HG03196 (cell line): ENCODE measurements around the gene NIBAN1.
"Not testable (repeated sequence)": the region's sequence is repeated elsewhere in the genome, so short reads cannot be mapped to it uniquely, and the experiment has no call there.

Experiments used
- ATAC-seq: cut with Tn5 transposase; IDR thresholded peaks from one replicate; pipeline ENCODE4 v1.9.1; 2021; ENCODE audit not compliant: unreplicated experiment

Gene NIBAN1

GRCh38 chr1:184973272-184974055 lies 844 bp downstream of the NIBAN1 start:
- ATAC-seq = peak; percentile 60

DNA sequence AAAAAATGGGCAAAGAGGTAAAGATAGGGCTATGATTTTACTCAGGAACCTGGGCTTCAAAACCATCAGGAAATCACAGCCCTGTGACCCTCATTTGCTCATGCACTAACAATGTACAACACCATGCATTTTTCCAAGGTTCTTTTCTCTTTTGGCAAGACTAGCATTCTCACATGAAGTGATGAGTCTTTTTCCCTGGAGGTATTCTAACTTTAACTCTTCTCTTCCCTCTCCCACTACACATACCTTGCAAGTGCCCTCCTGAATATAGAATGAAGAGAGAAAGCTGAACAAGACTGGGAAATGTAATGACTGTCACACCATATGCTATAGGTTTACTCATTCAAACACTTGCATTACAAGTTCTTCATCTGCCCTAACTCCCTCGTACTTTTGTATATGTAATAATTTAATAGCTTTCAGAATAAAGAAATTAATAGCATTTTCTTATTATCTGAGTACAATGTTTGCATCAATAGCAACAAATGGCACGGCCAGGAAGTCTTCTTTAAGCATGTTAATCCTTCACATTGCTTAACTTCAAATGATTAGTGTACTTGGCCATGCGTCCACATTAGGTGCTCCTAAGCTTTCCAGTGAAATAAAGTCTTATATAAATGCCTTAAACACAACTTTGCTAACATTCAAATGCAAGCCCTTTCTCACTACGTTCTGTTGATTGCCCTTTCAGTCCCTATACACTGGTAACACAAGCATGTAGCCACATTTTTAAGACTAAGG lies 1.8 kb downstream of the NIBAN1 start:
- no peak for ATAC-seq

DNA sequence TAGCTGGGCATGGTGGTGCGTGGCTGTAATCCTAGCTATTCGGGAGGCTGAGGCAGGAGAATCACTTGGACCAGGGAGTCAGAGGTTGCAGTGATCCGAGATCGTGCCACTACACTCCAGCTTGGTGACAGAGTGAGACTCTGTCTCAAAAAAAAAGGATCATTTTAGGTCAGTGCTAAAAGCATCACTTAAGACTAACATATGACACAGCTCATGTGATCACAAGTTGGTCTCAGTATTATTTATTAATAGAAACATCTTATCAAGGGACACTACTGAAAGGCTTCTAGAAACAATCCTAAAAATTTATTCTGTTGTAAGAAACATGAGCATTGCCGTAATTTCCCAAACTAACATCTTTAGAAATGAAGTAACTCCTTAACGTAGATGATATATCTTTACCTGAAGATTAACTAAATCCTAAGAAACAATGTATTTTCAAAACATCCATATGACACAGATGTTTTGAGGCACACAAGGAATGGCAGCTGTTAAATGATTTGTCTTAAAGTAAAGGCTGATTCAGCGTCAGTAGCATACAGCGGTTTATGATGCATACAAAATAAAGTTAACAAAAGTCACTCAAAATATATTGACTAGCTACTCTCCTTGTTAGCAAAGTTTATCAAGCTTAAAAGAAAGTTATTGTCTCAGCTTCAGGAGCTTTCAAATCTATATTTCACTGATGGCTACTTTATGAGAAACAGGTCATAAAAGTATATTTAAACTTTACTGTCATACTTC lies 2.6 kb downstream of the NIBAN1 start:
- no peak for ATAC-seq

GRCh38 chr1:184970691-184971161 lies 3.6 kb downstream of the NIBAN1 start:
- ATAC-seq = no peak

GRCh38 chr1:184966989-184967388 lies 7.3 kb downstream of the NIBAN1 start:
- ATAC-seq = no peak

DNA sequence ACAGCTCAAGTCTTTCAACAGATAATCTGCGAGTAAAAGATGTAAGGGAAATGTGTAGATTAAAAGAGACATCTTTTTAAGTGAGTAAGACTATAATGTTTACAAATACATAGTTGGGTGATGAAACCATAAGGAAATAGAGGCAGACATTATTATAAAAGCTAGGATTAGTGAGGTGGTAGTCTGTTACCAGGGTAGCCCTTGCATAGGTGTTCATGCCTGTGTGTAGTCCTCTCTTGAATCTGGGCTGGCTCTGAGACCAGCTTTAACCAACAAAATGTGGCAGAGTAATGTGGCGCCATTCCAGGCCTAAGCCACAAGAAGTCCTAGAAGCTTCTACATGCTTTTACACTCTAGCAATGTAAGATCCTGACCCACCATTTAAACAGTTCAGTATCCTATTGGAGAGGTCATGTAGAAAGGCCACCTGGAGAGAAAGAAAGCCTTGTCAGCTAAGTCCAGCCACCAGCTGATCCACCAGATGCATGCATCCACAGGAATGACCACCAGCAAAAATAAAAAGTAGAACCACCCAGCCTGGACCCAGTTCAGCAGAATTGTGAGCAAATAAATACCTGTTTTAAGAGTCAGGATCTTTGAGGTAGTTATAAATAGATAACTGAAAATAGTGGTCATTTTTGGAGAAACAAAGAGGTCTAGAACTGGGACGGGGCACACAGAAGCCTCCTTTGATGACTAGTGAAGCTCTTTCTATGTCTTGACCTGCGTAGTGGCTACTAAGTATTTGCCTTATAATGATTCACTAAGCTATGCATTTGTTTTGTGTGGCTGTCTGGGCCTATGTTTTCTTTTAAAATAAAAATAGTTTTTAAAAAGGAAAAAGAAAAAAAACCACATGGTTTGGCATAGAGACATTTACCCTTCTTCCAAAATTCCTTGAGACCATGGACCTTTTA lies 8.1 kb downstream of the NIBAN1 start:
- ATAC-seq = no peak

GRCh38 chr1:184965439-184965838 lies 8.9 kb downstream of the NIBAN1 start:
- ATAC-seq = no peak

- no peak for ATAC-seq
Observed at GRCh38 chr1:184959626-184960025, 14.7 kb downstream of the NIBAN1 start.

DNA sequence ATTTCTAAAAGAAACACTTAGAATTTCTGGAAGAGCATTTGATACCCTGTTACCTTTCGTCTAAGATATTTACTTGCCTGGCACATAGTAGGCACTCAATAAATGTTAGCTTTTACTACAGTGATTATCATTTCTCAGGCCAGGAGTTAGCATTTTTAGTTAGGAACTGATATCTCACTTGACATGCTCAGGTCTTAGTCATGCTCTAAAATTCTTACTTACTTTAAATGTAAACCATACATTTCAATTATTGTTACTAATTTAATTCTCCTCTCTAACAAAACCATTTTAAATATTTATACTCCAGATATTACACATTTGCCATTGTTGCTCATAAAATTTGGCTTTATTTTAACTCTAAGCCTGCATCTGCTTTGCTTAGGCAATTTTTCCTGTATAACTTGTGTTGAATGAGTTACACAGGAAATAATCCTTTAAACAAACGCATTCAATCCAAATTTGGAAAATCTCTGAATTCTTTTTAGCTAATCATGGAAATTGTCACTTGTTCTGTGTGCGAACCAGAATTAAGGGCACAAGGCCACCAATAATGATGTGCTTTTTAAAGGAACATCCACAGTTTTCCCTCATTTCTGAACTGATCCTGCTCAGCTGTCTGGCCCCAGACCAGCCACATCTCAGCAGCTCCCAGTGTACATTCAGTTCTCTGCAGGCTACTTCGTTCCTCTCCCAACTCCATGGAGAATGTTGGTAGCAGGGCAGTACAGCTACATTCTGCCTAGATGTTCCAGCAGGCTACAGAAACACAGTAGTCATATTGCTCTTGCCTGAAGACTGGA lies 15.6 kb downstream of the NIBAN1 start:
- ATAC-seq = no peak

DNA sequence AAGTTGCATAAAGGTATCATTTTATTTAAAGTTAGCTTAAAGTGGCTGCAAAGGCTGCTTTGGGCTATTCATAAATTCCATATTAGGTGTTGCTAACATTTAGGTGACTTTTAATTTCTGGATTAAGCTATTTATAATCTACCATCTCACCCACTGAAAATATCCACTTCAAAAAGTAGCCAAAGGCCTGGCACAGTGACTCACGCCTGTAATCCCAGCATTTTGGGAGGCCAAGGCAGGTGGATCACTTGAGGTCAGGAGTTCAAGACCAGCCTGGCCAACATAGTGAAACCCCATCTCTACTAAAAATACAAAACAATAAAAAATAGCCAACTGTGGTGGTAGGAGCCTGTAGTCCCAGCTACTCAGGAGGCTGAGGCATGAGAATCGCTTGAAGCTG lies 16.4 kb downstream of the NIBAN1 start:
- not testable (repeated sequence) for ATAC-seq

GRCh38 chr1:184956999-184957700 lies 17.2 kb downstream of the NIBAN1 start:
- ATAC-seq = no peak

DNA sequence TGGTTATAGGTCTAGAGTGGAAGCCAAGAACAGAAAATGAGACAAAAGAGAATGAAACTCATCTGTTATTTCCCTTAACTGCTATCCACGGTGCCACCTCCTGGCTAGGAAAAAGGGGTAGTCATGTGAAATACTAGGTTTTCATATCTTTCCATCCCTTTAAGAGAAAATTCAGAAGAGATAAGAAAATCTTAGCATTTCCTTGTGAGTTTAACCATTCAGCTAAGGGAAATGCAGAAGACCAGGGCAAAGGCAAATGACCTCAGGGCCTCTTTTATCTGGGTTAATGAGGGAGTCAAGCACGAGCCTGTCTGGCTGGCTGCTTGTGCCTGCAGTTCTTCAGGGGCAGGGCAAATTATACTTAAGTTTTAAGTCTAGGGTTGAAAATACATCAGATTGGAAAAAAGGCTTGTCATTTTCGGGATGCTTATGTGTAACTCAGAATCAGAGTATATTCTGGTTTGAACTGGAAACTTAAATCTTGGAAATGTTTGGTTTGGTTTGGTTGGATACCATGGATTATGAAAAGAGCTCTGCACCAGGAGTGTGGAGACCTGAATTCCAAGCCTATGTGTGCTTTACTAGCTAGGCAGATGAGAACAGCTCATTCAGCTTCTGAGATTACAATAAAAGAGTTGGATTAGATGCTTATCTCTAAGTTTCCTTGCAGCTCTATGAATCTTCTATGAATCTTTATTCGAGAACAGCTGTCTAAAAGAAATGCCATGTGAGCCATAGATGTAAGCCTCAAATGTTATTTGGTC lies 19.9 kb downstream of the NIBAN1 start:
- ATAC-seq = no peak

GRCh38 chr1:184953600-184954219 lies 20.6 kb downstream of the NIBAN1 start:
- no peak for ATAC-seq

DNA sequence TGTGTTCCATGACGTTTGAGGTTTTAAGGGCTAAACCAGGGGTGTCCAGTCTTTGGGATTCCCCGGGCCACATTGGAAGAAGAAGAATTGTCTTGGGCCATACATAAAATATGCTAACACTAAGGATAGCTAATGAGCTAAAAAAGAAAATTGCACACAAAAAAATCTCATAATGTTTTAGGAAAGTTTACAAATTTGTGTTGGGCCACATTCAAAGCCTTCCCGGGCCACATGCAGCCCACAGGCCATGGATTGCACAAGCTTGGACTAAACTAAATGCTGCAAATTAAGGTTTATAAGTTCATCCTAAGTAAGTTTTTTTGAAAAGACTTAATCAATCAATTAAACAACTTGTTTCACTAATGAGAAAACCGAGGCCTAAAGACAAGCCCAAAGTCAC lies 21.9 kb downstream of the NIBAN1 start:
- ATAC-seq = no peak

- no peak for ATAC-seq
Observed at GRCh38 chr1:184951788-184952187, 22.5 kb downstream of the NIBAN1 start.

DNA sequence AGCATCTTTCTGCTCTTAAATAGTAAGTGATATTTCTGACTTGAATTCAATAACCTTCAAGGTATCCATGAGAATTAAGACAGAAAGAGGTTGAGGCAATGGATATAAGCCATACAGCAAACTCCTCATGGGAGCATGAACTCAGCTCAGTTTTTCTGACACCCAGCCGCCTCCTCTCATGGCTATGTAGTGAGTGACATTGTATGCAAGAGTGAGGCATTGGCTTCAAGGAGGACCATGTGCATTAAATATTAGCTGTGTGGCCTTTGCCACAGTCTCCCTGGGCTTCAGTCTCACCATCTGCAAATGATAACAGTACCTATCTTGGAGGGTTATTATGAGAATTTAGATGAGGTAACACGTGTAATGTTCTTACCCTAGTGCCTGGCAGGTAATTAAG lies 23.4 kb downstream of the NIBAN1 start:
- ATAC-seq = no peak

GRCh38 chr1:184950227-184950626 lies 24.1 kb downstream of the NIBAN1 start:
- ATAC-seq = no peak
